SIG-M5 (cell line): Measurements from ENCODE around the gene TTC33.
A peak's percentile ranks its signal among the peaks of the same experiment; 100 is the strongest.
"Not testable (repeated sequence)": the region's sequence is repeated elsewhere in the genome, so short reads cannot be mapped to it uniquely, and the experiment has no call there.

Source experiments
- DNase-seq: peaks from one replicate; lab custom pipeline; 2025; lab: John Stamatoyannopoulos, UW

The TTC33 gene

DNA sequence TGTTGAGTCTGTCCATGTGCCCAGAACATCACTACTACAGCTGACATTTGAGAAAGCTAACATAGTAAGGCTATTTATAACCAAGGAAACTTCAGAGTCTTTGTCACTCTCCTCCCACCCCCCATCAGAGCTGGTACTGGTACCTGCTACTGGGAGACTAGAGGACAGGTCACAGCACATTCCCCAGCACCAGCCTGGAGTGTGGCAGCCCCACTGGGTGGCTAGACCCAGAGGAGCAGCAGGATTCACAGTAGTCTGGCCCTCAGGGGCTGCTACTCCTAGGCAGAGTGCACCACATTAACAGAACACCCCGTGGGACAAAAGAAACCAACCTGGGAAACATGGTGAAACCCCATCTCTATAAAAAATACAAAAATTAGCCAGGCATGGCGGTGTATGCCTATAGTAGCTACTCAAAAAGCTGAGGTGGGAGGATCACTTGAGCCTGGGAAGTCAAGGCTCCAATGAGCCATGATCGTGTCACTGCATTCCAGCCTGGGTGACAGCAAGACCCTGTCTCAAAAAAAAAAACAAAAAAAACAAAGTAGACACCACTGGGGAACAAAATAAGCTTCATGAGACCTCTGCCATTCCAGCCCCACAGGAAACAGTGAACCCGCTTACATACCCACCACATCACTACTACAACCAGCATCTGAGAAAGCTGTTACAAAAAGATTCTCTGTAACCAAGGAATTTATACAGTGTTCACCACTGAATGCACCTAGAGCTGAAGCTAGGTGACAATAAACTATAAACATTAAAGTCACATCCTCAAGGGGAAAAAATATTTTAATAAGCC, 102.3 kb downstream of the TTC33 start:
- DNase-seq, result no peak

DNA sequence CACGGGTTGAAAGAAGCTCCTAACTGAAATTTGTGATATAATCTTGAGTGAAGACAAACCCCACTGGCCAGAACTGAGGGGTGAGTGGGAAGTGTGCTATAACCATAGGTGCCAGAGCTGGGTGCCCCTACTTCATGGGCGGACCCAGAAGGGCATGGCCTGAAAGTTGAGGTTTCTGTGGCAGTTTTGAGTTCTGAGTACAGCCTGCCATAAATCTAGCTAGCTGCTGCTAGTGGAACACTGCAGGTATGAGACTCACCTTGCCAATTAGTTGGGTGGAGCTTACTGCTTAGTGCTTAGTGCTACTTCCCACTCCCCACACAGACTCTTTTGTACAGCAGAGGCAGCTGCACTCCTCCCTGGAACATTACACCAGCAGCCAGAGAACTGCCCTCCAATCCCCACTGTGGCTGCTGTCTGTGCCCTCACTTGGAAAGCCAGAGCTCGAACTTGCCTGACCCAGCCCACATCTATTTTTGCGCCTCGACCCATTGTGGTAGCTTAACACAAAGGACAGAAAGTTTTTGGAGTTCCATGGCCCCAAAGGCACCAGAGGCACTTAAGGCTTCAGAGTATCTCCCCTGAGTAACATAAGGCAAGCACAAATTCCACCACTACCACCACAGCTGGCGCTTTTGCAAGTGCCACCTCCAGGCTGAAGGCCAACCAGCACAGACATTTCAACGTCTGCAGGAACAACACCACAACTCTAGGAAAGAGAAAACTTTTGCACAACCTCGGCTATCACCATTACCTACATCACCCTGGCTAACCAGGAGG, 103.1 kb downstream of the TTC33 start:
- no peak for DNase-seq

DNA sequence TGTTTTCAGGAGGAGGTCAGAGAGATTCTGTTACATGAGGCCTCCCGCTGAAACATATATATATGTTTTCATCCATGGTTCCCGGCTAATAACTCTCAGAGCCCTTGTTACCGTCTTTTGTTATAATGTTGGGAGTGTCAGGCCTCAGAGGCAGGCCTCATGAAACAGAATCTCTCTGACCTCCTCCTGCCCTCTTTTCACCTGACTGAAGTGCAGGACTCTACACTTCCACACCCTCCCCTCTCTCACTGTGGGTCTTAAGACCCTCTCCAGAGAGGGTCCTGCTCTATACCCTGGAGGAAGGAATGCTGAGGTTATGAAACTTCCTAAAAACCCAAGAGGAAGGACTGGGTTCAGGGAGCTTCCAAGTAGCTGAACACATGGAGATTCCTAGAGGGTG, 104.6 kb downstream of the TTC33 start:
- DNase-seq, result no peak

DNA sequence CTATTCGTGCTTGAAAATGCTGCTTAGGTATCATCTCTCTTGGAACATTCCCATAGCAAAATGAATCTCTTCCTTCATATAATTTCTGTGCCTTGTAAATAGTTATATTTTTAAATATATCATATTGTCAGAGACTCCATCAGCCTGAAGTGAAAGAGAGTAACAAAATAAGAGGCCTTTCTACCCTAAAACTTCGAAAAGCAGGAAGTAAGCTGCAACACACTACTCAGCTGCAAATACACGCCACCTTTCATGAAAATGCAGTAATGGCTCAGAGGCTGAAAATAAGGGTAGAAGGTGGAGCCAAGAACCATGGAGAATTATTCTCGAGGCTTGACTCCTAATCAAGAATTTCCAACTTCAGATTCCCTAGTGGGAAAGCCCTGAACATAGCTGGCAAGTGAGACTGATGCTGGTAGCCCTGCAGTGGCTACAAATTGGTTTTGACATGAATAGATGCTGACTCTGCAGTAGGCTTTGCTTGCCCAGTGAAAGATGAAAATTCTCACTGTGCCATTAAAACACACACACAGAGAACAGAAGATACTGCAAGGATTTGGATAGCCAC, 106.2 kb downstream of the TTC33 start:
- no peak for DNase-seq

DNA sequence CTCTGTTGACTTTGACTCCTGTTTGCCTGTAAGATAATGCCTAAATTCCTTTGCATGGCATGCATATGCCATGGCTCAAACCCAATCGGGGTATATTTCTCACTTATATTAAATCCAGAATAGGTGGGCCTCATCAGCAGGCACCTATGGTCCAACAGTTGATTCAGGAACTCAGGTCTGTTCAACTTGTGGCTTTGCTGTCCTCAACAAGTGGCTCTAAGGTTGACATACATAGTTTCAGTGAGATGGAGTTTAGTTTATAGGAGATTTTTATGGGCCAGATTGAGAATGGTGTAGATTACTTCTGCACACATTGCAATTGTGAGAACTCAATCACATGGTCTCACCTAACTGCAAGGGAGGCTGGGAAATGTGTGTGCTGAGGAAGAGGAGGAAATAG, 107.6 kb downstream of the TTC33 start:
- DNase-seq, result no peak

DNA sequence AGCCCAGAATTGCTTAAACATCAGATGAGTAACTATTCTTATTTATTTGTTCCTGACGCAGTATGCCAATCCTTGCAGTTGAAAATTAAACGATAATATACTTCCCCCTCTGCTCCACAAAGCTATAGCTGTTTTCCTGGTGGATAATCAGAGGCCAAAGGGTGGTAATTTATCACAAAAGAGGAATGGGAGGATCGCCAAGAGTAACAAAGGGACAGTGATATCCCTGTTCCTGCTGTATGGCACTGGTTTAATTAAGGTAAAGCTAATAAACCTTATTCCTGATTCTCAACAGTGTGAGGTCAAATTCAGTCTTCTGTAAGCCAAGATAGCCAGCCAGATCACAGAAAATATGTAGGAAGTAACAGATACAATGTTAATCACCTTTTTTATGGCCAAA, 109.5 kb downstream of the TTC33 start:
- DNase-seq, result no peak

DNA sequence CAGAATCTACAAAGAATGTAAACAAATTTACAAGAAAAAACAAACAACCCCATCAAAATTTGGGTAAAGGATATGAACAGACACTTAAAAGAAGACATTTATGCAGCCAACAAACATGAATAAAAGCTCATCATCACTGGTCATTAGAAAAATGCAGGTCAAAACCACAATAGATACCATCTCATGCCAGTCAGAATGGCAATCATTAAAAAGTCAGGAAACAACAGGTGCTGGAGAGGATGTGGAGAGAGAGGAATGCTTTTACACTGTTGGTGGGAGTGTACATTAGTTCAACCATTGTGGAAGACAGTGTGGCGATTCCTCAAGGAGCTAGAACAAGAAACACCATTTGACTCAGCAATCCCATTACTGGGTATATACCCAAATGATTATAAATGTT, 116.2 kb downstream of the TTC33 start:
- DNase-seq, result not testable (repeated sequence)

DNA sequence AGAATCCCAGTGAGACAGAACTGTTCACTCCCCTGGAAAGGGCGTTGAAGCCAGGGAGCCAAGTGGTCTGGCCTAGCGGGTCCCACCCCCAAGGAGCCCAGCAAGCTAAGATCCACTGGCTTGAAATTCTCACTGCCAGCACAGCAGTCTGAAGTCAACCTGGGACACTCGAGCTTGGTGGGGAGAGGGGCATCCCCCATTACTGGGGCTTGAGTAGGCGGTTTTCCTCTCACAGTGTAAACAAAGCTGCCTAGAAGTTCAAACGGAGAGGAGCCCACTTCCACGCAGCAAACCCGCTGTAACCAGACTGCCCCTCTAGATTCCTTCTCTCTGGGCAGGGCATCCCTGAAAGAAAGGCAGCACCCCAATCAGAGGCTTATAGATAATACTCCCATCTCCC, 121.2 kb downstream of the TTC33 start:
- DNase-seq, result no peak

DNA sequence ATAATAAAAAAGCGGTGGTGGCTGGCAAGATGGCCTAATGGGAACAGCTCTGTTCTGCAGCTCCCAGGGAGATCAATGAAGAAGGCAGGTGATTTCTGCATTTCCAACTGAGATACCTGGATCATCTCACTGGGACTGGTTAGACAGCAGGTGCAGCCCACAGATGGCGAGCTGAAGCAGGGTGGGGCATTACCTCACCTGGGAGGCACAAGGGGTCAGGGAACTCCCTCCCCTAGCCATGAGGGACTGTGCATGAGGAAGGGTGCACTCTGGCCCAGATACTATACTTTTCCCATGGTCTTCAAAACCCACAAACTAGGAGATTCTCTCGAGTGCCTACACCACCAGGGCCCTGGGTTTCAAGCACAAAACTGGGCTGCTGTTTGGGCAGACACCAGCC, 121.6 kb downstream of the TTC33 start:
- no peak for DNase-seq

DNA sequence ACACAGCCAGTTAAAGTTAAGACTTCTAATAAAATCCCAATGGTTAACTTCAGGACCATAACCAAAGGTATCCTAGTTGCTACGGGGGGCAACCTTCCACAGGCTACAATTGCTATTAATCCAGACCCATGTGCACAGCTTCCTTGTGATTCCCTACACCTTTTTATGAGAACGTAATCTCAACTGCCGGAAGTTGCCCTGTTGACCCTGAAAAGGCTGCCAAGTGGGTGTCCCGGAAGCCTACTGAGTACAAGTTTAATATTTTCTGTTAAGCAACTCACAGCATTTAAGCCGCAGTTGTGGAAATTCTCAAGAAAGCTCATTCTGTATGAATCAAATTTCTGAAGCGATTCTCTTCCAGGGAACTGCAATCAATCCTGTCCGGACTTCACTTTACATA, 124.5 kb downstream of the TTC33 start:
- no peak for DNase-seq

DNA sequence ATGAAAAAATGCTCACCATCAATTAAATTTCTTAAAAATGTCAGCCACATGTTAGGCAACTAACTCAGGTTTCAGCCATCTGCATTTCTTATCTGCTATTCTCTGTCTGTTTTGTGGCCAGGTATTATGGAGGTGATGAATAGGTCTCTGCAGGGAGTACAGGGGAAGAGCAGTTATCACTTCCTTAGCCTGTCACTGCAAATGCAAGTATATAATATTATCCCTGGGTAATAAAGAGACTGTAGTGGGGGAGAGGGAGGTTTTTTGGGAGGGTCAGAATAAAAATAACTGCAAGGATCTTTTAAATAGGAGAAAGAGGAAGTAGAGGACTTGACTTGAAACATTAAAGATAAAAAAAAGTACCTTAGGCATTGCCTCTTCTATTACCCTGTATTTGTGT, 125.6 kb downstream of the TTC33 start:
- no peak for DNase-seq

DNA sequence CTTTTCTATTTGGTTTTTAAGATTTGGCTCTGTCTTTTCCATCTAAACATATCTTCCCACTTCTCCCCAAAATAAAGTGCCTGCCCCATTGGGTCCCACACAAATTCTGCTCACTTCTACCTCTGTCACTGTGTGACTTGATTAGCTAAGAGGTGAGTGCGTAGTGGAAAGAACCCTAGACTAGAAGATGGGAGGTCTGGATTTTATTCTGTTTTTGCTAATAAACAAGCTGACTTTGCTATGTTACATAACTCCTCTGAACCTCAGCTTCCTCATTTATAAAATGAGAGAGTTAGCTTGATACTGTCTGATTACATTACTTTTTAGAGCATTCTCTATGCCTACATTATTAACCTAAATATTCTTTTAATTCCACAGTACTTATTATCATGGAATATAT, 127.4 kb downstream of the TTC33 start:
- peak; percentile 79 for DNase-seq

DNA sequence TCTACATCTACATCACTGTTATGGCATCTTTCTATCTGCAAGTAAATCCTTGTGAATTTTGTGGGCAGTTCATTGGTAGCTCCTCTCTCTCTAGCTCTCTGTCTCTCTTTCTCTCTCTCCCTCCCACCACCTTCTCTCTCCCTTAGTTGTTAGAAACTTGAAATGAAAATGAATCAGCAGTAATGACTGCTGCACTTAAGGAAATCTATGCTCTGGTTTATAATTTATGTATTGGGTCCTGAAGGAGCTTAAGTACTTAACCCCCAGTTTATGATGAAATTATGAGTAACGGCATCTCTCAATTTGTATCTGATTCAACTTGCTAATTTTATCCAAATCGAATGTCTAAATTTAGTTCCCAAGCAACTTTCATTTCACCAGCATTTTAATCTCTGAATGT, 128.1 kb downstream of the TTC33 start:
- no peak for DNase-seq

DNA sequence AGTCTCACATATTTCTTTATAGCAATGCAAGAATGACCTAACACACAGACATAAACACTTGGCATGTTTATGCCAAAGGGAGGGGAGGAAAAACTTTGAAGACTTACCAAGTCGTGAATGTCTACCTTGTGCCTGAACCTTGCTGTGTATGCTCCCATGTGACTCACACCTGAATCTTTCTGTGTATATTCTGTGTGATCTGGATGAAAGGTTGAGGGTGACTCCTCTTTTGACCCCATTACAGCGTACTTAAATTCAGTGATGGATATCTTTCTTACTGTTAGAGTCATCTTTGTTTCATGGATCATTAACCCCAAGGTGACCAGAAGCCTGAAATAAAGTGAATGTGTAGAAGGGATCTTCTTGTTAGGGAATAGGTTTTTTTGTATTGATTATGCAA, 129.0 kb downstream of the TTC33 start:
- DNase-seq, result no peak

DNA sequence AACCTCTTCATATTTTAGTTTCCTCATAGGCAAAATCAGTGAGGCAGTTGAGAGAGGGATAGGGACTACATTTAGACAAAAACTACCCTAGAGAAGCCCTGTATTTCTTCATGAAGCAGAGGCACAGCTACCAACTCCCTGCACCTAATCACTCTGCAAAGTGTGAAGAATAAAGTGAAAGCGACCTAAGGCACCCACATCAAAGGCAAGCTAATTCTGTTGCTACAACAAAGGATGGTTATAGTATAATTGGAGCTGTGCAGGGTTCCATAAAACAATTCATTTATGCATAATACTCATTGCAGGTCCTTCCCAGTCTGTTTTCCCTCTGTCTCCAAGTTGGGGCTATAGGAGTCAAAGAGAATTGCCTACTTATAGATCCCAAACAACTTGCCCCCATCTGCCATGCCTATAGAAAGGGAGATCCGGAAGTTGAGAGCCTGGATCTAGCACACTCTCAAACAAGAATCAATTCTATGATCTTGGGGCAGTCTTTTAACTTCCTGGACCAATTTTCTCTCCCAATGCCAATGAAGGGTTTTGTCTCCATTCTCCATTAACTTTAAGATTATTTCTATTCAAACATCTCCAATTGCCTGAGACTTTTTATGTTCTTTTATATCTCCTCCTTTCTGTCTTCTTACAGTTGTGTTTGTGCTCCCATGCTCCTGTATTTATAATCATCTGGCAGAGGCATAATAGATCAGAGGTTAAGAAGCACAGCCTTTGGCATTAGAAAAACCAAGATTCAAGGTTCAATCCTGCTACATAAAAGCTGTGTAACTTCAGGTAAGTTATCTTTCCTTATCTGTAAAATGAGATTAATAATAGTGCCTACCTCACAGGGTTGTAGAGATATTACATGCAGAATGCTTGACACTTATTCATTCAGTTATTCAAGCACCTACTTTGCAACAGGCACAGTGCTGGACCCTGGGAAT, 132.0 kb downstream of the TTC33 start:
- no peak for DNase-seq

DNA sequence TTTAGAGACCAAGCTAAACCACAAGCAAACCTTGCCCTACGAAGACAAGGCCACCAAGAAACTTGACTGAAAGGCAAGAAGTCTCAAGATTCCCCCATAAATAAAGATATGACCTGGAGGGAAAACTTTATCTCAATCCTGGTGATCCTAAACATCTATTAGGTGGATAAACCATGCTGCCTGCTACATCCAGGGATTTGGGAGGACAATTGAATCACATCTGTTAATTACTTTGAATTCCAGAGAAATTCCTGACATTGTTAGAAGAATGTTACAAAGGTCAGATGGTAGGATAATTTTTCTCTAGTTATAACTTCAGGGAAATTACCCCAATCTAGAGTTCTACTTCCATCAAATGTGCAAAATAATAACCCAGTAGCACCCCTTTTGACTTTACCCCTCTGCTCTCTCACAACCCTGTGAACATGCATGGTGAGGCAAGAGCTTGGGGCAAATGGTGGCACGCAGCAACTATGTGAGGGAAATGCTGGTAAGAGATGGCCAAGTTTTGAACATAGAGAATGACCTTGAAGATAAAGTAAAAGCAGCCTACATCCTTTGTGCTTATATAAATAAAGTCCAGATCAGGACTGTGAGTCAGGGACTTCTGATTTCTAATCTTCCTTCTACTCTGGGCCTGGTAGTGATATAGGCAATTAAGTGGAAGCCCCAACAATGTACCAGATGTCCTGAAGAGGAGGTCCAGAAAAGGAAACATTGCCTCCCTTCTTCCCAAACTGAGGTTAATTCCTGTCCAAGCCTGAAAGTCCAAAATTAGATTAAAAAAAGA, 133.1 kb downstream of the TTC33 start:
- no peak for DNase-seq

DNA sequence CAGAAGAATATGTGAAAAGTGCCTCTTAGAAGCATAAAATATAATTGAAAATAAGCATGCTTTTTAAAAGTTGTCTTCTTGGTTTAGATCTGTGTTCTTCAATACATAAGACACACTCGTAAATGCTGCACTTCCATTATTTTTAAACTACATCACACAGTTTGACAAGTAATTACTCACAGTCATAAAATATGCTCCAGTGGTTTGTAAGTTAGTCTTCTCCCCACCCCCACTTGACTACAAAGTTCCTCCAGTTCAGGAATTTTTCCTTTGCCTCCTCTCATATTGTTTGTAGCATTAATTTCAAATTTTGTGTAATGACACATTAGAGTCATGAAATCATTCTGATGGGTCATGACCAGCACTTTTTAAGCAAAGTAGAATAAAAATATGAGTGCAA, 136.3 kb downstream of the TTC33 start:
- no peak for DNase-seq

DNA sequence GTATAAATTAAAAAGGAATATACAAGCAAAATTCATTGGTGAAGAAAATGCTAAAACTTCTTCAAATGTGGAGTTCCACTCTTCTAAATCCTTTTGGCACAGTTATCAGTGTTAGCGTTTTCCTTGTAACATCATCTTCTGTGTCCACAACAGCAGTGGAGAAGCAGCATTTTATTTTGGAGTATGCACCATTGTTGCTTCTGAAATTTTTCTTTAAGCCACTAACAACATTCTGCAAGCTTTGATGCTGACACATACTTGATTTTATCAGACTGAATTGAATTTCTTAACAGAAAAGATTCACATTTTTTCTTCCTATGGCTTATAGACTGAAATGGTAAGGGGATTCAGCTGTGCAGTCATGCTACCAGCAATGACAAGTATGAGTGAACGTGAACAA, 136.8 kb downstream of the TTC33 start:
- no peak for DNase-seq

DNA sequence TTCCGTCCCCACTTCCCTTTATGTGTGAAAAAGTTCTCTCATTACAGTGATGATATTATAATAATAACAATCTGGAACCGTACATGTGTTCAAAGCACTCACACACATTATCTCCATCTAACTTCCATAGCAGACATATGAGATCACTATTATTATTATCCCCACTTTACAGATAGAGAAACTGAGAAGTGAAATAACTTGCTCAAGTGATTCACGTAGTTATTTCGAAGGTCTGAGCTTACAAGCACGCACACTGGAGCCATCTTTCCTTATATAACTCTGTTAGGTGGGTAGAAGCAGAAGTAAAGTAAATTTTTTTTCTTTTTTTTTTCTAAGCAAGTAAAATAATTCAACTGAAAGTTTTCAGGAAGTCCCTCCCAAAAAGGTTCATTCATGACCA, 139.0 kb downstream of the TTC33 start:
- no peak for DNase-seq

DNA sequence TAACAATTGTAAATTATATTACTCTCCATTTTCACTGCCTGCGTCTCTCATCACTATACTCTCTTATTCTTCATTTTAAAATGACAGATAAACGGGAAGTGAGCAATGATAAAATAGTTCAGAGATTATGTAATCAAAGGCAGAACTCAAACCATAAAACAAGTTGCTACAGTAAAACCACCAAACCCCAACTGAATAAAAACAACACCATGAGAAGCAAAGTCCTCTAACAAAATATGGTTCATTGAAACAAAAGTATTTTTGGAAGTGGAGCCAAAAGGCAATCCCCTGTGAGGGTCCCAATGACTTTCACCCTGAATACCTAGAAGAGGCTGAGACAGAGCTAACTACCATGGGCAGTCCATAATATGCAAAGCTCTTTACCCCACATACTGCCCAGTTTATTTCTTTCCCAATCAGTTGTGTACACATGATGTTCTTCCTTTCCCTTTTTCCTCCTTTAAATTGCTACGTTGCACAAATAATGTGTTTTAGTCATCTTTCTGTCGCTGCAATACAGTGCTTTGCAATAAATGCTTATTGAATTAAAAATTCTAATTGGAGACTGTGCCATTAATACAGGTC, 140.1 kb downstream of the TTC33 start:
- DNase-seq, result peak; percentile 76
